DMS53 treated with DMSO at 0.1 percent for 48 hours (cell line): Measurements from ENCODE around the gene CEND1.

Experiments
- DNase-seq: peaks from one replicate; lab custom pipeline; 2025; ENCODE audit not compliant: unreplicated experiment; lab: John Stamatoyannopoulos, UW

Gene CEND1

GRCh38 chr11:796565-797295 lies 6.8 kb upstream of the CEND1 start:
- DNase-seq: no peak

- DNase-seq: peak; percentile 44
Observed at GRCh38 chr11:795634-796564, 6.0 kb upstream of the CEND1 start.

GRCh38 chr11:794766-795633 lies 5.1 kb upstream of the CEND1 start:
- DNase-seq: no peak

GRCh38 chr11:794013-794765 lies 4.3 kb upstream of the CEND1 start:
- no peak for DNase-seq

- DNase-seq: no peak
Observed at GRCh38 chr11:793556-793955, 3.7 kb upstream of the CEND1 start.

GRCh38 chr11:792873-793272 lies 3.0 kb upstream of the CEND1 start:
- no peak for DNase-seq

- DNase-seq: no peak
Observed at GRCh38 chr11:792535-792821, 2.6 kb upstream of the CEND1 start.

GRCh38 chr11:791658-792534 lies 2.0 kb upstream of the CEND1 start:
- no peak for DNase-seq

- DNase-seq: no peak
Observed at GRCh38 chr11:790721-791564, 1.1 kb upstream of the CEND1 start.

- no peak for DNase-seq
Observed at GRCh38 chr11:788953-789940, 643 bp downstream of the CEND1 start.

GRCh38 chr11:788009-788640 lies 1.8 kb downstream of the CEND1 start:
- no peak for DNase-seq

GRCh38 chr11:787084-787675 lies 2.7 kb downstream of the CEND1 start:
- no peak for DNase-seq

GRCh38 chr11:786235-787083 lies 3.4 kb downstream of the CEND1 start:
- DNase-seq: no peak

GRCh38 chr11:783581-784015 lies 6.3 kb downstream of the CEND1 start:
- DNase-seq: no peak

- DNase-seq: no peak
Observed at GRCh38 chr11:782264-783174, 7.4 kb downstream of the CEND1 start.
